GM18502 (cell line): ENCODE results near the gene ABCC3.
A peak's percentile ranks its signal among the peaks of the same experiment; 100 is the strongest.
"Not testable (repeated sequence)": the region's sequence is repeated elsewhere in the genome, so short reads cannot be mapped to it uniquely, and the experiment has no call there.

Experiments
- ATAC-seq: cut with Tn5 transposase; IDR thresholded peaks from one replicate; pipeline ENCODE4 v1.9.1; 2021; ENCODE audit warnings: mild to moderate bottlenecking; ENCODE audit not compliant: unreplicated experiment, poor library complexity

Gene ABCC3

DNA sequence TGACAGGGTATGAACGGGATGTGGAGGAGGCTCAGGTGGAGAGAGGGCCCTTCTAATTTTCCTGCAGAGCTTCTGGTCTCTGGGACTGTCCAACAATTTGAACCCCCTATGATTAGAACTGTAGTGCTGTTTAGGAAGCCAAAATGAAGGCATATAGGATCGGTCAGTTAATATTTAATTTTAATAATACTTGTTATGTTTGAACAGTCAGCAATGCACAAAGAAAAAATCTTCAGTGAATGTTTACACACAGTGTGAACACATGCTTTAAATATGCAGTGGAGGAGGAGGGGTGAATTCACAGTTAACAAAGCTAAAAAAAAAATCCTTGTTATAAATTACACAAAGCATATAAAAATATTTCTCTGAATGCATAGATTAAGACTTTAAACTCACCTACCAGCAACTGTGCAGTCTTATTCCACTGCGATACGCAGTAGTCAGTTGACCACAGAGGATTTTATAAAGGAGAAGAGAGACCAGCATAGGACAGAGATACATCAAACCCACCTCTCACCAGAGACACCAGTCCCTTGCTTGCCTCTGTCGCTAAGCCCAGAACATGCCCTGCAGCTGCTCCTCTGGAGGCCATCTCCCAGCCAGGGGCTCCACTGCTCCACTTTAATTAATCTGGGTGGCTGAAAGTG lies 58.5 kb downstream of the ABCC3 start:
- no peak for ATAC-seq

- no peak for ATAC-seq
Measured at GRCh38 chr17:50696365-50696879, 61.7 kb downstream of the ABCC3 start.

DNA sequence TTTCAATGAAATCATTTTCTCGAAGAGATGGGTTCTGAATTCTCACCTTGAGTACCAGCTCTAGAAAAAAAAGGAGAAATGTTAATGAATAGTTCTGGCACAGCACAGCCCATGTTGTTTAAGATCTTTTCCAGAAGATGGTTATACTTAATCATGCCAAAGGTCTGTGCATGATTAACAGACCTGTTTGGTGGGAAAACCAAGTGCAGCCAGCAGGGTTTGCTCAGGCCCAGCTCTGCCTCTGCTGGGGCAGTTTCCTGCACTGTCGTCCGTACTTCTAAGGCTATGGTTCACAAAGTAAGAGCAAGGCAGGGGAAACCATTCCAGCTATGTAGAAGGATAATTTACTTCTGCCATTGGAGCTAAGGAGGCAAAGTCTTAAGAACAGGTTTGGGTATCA lies 62.4 kb downstream of the ABCC3 start:
- ATAC-seq = no peak

DNA sequence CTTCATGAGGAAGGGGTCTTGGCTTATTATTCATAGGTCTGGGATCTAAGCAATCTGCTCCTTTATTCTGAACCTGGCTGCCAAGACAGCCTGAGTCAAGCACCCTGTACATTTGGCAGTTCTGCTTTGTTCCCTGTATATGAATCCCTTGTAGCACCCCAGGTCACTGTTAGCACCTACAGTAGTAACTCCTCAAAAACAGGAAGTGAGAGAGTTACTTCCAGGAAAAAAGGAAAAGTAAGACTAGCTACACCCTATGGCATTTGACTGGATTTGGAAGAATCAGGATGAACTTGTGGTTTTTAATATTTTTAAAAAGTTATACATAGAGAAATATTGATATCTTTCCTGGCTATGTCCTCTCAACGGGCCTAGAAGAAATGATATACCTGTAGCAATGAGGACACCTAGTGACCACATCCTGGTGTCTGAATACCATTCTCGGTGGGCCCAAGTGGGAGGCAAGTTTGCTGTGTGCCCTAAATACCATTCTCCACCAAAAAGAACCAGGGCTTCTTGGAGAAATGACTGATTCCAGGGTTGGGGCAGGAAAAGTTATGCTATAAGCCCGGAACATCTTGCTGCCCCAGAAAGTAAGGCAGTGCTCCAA lies 63.1 kb downstream of the ABCC3 start:
- ATAC-seq = no peak

- ATAC-seq = no peak
Measured at GRCh38 chr17:50699410-50699809, 64.7 kb downstream of the ABCC3 start.

DNA sequence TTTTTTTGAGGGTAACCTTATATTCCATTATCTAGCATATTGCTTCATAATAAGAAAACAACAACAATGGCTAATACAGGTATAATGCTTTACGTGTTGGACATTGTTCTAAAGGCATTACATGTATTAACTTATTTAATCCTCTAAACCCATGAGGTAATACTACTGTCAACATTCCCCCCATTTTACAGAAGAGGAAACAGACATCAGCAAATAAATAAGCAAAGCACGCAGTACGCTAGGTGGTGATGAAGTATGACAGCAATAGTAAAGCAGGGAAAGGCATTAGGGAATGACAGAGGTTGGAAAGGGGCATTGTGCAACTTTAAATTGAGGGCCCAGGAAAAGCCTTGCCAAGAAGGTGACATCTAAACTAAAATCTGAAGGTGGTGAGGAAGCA lies 68.5 kb downstream of the ABCC3 start:
- ATAC-seq = no peak

DNA sequence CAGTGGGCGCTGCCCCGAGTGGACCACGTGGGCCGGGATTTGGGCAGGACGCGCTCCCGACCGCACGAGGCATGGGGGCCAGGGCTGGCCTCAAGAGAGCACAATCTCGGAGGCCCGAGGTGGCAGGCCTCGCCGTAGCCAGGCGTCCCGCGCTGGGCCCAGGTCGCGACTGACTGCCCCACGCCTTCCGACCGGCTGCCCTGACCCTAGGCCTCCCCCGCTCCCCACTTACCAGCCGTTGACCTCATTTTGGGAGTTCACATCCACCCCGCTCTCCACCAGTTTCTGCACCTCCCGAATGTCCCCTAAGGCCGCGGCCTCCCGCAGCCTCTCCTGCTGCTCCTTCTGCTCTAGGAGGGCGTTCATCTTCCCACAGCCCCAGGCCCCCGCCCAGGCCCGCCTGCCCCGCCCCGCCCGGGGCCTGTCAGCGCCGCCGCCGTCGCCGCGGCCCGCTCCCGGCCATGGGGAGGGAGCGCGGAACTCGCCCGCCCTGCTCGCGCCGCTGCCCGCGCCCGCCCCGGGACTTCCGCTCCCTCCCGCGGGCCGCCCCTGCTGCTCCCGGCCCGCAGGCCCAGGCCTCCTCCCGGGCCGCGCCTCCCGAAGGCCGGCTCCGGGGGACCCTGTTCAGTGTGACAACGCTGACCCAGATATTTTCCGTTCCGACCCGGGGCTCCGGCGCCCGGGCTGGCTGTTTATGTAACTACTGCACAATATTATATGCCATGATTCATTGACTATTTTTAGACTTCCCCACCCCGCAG lies 72.8 kb downstream of the ABCC3 start, which contains the start of gene ANKRD40:
TSS of gene ANKRD40 (minus strand) at position 626 of the 761 bp plus-strand sequence. CDS start at position 366, 260 bp downstream.
- ATAC-seq = peak; percentile 84

DNA sequence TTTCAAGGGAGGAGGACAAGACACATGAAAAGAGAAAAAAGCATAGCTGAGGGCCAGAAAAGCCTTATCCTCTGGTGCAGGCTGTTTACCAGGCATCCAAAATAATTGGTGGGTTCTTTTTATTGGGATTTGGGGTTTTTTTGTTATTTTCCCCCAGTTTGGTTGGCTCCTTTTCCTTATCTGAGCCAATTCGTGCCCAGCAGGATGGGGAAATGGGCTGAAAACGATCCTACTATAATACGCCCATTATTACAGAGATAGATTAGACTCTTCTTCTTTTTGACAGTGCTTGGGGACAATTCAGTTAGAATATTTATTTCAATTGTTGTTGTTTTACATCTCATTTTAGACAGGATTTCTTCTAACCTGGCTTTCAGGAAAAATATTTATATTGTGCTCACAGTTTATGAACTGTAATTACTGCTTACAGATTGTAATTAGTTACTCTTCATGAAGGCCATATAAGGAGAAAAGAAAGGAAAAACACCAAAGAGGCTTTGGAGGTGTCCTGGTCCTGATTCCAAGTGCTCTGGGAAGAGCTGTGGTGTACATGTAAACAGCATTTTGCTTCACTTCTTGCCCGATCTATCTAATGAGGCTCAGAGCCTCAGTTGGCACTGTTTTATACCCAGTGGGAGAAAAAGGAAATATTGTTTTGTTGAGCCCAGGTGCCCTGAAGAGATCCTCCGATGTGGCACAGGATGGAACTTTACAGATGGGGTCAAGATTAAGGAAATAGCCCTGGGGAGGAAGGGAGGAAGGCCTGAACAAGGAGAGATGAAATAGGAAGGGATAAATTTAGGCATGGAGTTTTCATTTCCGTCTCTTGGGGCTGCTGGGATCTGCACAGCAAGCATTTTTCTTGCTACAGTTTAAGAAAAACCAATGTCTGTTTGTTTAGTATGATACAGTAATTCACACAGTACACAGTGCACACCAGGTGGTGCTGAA lies 73.6 kb downstream of the ABCC3 start:
- no peak for ATAC-seq

- ATAC-seq = not testable (repeated sequence)
Measured at GRCh38 chr17:50709053-50709452, 74.4 kb downstream of the ABCC3 start.

DNA sequence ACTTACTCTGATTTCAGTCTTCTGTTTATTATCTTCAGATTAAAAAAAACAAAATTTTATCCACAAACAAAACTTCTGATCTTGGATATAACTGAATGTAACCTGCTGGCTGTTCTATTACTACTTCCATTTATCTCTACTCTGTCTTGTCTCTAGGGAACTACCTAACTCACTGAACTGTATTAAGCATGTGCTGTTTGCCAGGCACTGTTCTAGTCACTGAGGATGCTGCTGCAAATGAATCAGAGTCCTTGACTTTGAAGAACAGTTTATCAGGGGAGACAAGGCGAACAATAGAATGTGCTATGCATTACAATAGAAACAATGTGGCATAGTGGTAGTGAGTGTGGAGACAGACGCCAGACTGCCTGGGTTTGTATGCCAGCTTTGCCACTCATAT lies 75.3 kb downstream of the ABCC3 start:
- ATAC-seq = no peak

DNA sequence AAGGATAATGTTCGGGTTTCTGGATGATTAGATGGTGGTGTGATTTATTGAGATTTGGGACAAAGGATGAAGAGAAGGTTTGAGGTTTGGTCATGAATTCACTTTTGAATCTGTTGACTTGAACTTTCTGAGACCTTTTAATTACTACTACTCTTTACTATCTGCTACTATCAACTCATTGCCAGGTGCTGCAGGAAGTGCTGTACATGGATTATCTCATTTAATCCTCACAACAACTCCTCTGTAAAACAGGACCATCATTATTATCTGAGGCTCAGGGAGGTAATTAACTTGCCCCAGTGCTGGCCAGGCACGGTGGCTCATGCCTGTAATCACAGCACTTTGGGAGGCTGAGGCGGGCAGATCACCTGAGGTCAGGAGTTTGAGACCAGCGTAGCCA lies 76.0 kb downstream of the ABCC3 start:
- ATAC-seq = no peak

GRCh38 chr17:50712641-50713040 lies 78.0 kb downstream of the ABCC3 start:
- ATAC-seq = no peak

- ATAC-seq = no peak
Measured at GRCh38 chr17:50715471-50715870, 80.8 kb downstream of the ABCC3 start.

DNA sequence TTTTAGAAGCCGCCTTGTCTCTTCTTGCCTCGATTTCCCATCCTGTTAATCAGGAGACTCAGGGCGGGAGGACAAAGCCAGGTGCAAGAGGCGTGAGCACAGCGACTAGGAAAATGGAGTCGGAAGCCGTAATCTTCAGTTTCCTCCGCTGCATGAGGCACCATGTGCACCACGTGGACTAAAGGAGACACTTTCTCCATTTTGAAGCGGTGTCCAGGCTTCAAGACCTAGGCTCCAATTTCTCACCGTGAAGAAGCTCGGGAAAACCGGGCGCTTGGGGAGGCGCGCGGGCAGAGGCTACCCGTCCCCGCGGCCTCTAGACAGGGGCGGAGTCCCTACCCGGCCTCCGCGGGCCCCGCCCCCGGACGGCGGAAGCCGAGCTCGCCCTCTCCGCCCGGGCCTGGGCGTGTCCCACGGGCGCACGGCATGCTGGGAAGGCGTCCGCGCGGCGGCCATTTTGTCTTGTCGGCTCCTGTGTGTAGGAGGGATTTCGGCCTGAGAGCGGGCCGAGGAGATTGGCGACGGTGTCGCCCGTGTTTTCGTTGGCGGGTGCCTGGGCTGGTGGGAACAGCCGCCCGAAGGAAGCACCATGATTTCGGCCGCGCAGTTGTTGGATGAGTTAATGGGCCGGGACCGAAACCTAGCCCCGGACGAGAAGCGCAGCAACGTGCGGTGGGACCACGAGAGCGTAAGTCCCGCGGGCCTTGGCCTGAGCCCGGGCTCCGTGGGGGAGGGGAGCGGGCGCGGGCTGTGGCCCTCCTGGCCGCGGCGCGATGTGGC lies 84.7 kb downstream of the ABCC3 start, which contains the start of gene LUC7L3:
TSS of gene LUC7L3 (plus strand) at position 460 of the 780 bp plus-strand sequence. CDS start at position 590, 130 bp downstream.
- peak; percentile 89 for ATAC-seq

DNA sequence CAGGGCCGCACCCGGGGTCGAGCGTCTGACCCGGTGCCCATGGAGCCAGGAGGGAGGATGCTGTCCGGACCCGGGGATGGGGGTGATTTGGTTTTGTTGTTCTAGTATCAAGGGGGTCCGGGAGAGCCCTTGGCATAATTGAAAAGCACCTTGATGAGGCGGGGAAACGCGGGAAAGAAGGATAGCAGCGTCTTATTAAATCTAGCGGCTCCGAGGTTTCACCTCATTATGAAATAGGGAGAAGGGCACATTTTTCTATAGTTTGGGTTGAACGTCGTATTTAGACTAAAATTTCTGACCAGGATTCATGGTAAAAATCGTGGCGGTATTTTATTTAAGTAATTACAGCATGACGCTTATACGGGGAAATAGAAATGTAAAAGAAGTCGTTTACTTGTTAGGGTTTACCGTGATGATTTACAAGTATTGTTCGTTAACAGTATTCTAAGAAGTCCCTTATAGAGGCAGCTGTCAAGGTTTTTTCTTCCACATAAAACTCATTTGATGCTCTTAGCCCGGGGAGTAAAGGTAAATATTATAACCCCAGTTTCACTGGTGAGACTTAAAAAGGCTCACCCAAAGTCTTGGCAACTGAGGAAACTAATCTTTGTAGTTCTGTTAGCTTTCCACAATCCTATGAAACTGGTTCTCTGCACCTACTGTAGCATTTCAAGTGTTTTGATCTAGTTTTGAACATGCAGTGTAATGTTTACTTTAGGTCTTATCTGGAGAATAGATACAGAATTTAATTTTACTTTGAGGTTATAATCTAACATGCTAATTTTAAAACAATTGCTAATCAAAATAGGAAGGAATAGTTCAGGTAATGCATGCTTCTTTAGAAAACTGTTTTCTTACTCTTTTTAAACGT lies 85.5 kb downstream of the ABCC3 start:
- no peak for ATAC-seq

- no peak for ATAC-seq
Measured at GRCh38 chr17:50721194-50722010, 86.7 kb downstream of the ABCC3 start.

GRCh38 chr17:50722746-50723145 lies 88.1 kb downstream of the ABCC3 start:
- ATAC-seq = no peak
